ENCODE measurements around the gene LRFN5.

Gene LRFN5

GRCh38 chr14:41773536-41774279, 167.0 kb downstream of the LRFN5 start:
- DNase-seq (ENCODE audit: low read depth in 2 of 3, low spot score in 2 of 3), result no peak

- no peak for DNase-seq (ENCODE audit: low read depth in 2 of 3, low spot score in 2 of 3)
Measured at GRCh38 chr14:41782511-41782910, 175.8 kb downstream of the LRFN5 start.

GRCh38 chr14:41783403-41783802, 176.7 kb downstream of the LRFN5 start:
- DNase-seq (ENCODE audit: low read depth in 2 of 3, low spot score in 2 of 3), result no peak

GRCh38 chr14:41785696-41786095, 179.0 kb downstream of the LRFN5 start:
- no peak for DNase-seq (ENCODE audit: low read depth in 2 of 3, low spot score in 2 of 3)

- DNase-seq (ENCODE audit: low read depth in 2 of 3, low spot score in 2 of 3), result no peak
Measured at GRCh38 chr14:41799817-41800216, 193.1 kb downstream of the LRFN5 start.

- DNase-seq (ENCODE audit: low read depth in 2 of 3, low spot score in 2 of 3), result no peak
Measured at GRCh38 chr14:41805633-41806032, 199.0 kb downstream of the LRFN5 start.

- DNase-seq (ENCODE audit: low read depth in 2 of 3, low spot score in 2 of 3), result no peak
Measured at GRCh38 chr14:41806366-41806975, 199.8 kb downstream of the LRFN5 start.

- DNase-seq (ENCODE audit: low read depth in 2 of 3, low spot score in 2 of 3), result no peak
Measured at GRCh38 chr14:41810362-41810761, 203.7 kb downstream of the LRFN5 start.

- no peak for DNase-seq (ENCODE audit: low read depth in 2 of 3, low spot score in 2 of 3)
Measured at GRCh38 chr14:41817626-41818025, 210.9 kb downstream of the LRFN5 start.

- DNase-seq (ENCODE audit: low read depth in 2 of 3, low spot score in 2 of 3), result no peak
Measured at GRCh38 chr14:41824441-41824840, 217.8 kb downstream of the LRFN5 start.

- DNase-seq (ENCODE audit: low read depth in 2 of 3, low spot score in 2 of 3), result no peak
Measured at GRCh38 chr14:41825622-41826021, 218.9 kb downstream of the LRFN5 start.

GRCh38 chr14:41830714-41831406, 224.2 kb downstream of the LRFN5 start:
- no peak for DNase-seq (ENCODE audit: low read depth in 2 of 3, low spot score in 2 of 3)

GRCh38 chr14:41839661-41840060, 233.0 kb downstream of the LRFN5 start:
- DNase-seq (ENCODE audit: low read depth in 2 of 3, low spot score in 2 of 3), result no peak

- DNase-seq (ENCODE audit: low read depth in 2 of 3, low spot score in 2 of 3), result no peak
Measured at GRCh38 chr14:41859336-41859735, 252.7 kb downstream of the LRFN5 start.

- DNase-seq (ENCODE audit: low read depth in 2 of 3, low spot score in 2 of 3), result no peak
Measured at GRCh38 chr14:41860586-41860985, 253.9 kb downstream of the LRFN5 start.

GRCh38 chr14:41865894-41866293, 259.2 kb downstream of the LRFN5 start:
- no peak for DNase-seq (ENCODE audit: low read depth in 2 of 3, low spot score in 2 of 3)

- no peak for DNase-seq (ENCODE audit: low read depth in 2 of 3, low spot score in 2 of 3)
Measured at GRCh38 chr14:41868396-41868795, 261.7 kb downstream of the LRFN5 start.

GRCh38 chr14:41872931-41873685, 266.4 kb downstream of the LRFN5 start:
- no peak for DNase-seq (ENCODE audit: low read depth in 2 of 3, low spot score in 2 of 3)

- no peak for DNase-seq (ENCODE audit: low read depth in 2 of 3, low spot score in 2 of 3)
Measured at GRCh38 chr14:41873686-41874317, 267.1 kb downstream of the LRFN5 start.

- no peak for DNase-seq (ENCODE audit: low read depth in 2 of 3, low spot score in 2 of 3)
Measured at GRCh38 chr14:41875116-41875515, 268.4 kb downstream of the LRFN5 start.

- no peak for DNase-seq (ENCODE audit: low read depth in 2 of 3, low spot score in 2 of 3)
Measured at GRCh38 chr14:41878321-41878720, 271.6 kb downstream of the LRFN5 start.

Measured in activated CD8-positive, alpha-beta memory T cell treated with anti-CD3 and anti-CD28 coated beads for 48 hours (primary cell).